ENCODE data around the gene UFC1. TPM values are rescaled to one million over a fixed set of nuclear protein-coding genes. Genes with fewer than 3 reads are reported as not detected.

Gene UFC1
- total and polyA plus RNA-seq, 4 donors: 99.6 to 149 (median 112) TPM

DNA sequence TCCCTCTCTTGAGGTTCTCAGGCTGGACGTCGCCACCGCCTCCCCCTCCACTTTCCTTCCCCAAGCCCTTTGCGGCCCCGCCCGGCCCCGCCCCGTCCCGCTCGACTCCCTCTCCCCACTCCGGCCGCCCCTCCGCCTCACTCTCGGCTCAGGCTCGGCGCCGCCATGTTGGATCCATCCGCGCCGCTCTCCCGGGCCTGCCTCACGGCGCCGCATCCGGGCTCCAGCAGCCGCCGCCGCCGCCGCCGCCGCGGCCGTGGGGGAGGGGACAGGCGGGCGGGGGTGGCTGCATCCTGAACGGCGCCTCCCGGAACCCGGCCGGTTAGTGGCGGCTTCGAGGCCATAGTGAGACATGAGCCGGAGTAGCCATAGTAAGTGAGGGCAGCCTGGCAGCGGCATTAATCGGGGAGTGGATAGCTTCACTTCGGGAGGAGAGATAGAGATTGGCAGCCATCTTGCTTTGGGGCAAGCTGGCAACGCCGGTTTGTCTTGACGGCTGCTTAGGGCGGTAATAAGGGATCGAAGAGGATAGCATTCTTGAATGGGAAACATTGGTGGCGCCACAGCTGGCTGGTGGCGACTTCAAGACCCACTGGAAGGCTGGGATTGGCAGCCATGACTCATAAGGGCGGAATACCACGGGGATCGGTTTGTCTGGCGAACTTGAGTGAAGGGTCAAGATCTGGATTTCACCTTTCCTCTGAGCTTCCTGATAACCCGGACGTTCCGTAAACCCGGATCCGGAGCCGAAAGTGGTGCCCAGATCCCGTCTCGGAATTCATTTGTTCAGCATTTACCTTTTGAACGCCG lies 21.2 kb upstream of the UFC1 start, which contains the start of gene DEDD:
DEDD (minus strand) TSS at position 258 of the 810 bp plus-strand sequence. CDS start 8,205 bp downstream, outside the sequence.
- peak; percentile 96 to 98 (median 98) for DNase-seq
- WGBS, 2 donors: 1% methylated on average over 59 to 68 of the region's 68 CpGs
- Histone ChIP-seq H3K36me3 (ENCODE audit: control insufficient read depth in 4 of 4, insufficient read depth in 4 of 4, low read length in 4 of 4) (peaks cover 8 to 22% (median 17%) of the 10 kb centered on the region in 4 donors), H3K4me3 (peak within 1 kb of the TSS; percentile 67), H3K27ac (ENCODE audit: low read depth in 1 of 2, low read length in 1 of 2) (peak within 1 kb of the TSS; percentile 93 to 99), H3K9ac (ENCODE audit: insufficient read depth in 1 of 2, low read length in 2 of 2) (peak within 1 kb of the TSS; percentile 67 to 99), H3K27me3 (ENCODE audit: control insufficient read depth in 3 of 3, insufficient read depth in 3 of 3, low read length in 2 of 3) (no peaks in the 10 kb centered on the region), H3K4me1 (ENCODE audit: control insufficient read depth in 5 of 5, insufficient read depth in 5 of 5, low read length in 5 of 5) (peaks cover 9 to 29% (median 19%) of the 10 kb centered on the region in 5 donors), H3K9me3 (ENCODE audit: control insufficient read depth in 4 of 4, insufficient read depth in 3 of 4, low read length in 3 of 4) (no peaks in the 10 kb centered on the region)
- ATAC-seq (ENCODE audit: insufficient read depth, low FRiP score): peak; percentile 93
- TF ChIP-seq, protein P1, sequence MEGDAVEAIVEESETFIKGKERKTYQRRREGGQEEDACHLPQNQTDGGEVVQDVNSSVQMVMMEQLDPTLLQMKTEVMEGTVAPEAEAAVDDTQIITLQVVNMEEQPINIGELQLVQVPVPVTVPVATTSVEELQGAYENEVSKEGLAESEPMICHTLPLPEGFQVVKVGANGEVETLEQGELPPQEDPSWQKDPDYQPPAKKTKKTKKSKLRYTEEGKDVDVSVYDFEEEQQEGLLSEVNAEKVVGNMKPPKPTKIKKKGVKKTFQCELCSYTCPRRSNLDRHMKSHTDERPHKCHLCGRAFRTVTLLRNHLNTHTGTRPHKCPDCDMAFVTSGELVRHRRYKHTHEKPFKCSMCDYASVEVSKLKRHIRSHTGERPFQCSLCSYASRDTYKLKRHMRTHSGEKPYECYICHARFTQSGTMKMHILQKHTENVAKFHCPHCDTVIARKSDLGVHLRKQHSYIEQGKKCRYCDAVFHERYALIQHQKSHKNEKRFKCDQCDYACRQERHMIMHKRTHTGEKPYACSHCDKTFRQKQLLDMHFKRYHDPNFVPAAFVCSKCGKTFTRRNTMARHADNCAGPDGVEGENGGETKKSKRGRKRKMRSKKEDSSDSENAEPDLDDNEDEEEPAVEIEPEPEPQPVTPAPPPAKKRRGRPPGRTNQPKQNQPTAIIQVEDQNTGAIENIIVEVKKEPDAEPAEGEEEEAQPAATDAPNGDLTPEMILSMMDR (IDR thresholded peaks at IDR 0.05; ENCODE audit: control extremely low read depth, extremely low read depth): no peak

GRCh38 chr1:161133220-161133740 lies 20.5 kb upstream of the UFC1 start:
- TF ChIP-seq, protein P1 (IDR thresholded peaks at IDR 0.05; ENCODE audit: control extremely low read depth, extremely low read depth): no peak
- no peaks in the 10 kb centered on the region for H3K9me3 ChIP-seq (ENCODE audit: control insufficient read depth in 4 of 4, insufficient read depth in 3 of 4, low read length in 3 of 4)
- H3K4me1 ChIP-seq (ENCODE audit: control insufficient read depth in 5 of 5, insufficient read depth in 5 of 5, low read length in 5 of 5): peaks cover 7 to 29% (median 19%) of the 10 kb centered on the region in 5 donors
- H3K27ac ChIP-seq (ENCODE audit: low read depth in 1 of 2, low read length in 1 of 2): peak overlapping the region; percentile 93 to 99
- peak overlapping the region; percentile 67 to 99 for H3K9ac ChIP-seq (ENCODE audit: insufficient read depth in 1 of 2, low read length in 2 of 2)
- H3K27me3 ChIP-seq (ENCODE audit: control insufficient read depth in 3 of 3, insufficient read depth in 3 of 3, low read length in 2 of 3): no peaks in the 10 kb centered on the region
- peak overlapping the region; percentile 67 for H3K4me3 ChIP-seq
- DNase-seq: no peak
- ATAC-seq (ENCODE audit: insufficient read depth, low FRiP score): no peak
- WGBS, 2 donors: 6 to 9% methylated on average over 11 of the region's 11 CpGs
- peaks cover 6 to 16% (median 12%) of the 10 kb centered on the region in 4 donors for H3K36me3 ChIP-seq (ENCODE audit: control insufficient read depth in 4 of 4, insufficient read depth in 4 of 4, low read length in 4 of 4)

GRCh38 chr1:161137881-161138280 lies 15.9 kb upstream of the UFC1 start:
- Histone ChIP-seq H3K4me1 (ENCODE audit: control insufficient read depth in 5 of 5, insufficient read depth in 5 of 5, low read length in 5 of 5) (peaks cover 0 to 7% (median 6%) of the 10 kb centered on the region in 5 donors), H3K4me3 (no peak overlapping the region), H3K27me3 (ENCODE audit: control insufficient read depth in 3 of 3, insufficient read depth in 3 of 3, low read length in 2 of 3) (no peaks in the 10 kb centered on the region), H3K36me3 (ENCODE audit: control insufficient read depth in 4 of 4, insufficient read depth in 4 of 4, low read length in 4 of 4) (peaks cover 0 to 3% (median 0%) of the 10 kb centered on the region in 4 donors), H3K9ac (ENCODE audit: insufficient read depth in 1 of 2, low read length in 2 of 2) (peak overlapping the region in 1 of 2 donors; percentile 42), H3K27ac (ENCODE audit: low read depth in 1 of 2, low read length in 1 of 2) (no peak overlapping the region), H3K9me3 (ENCODE audit: control insufficient read depth in 4 of 4, insufficient read depth in 3 of 4, low read length in 3 of 4) (no peaks in the 10 kb centered on the region)
- DNase-seq (no peak), ATAC-seq (ENCODE audit: insufficient read depth, low FRiP score) (no peak)
- 73 to 74% methylated on average over 3 of the region's 3 CpGs for WGBS, 2 donors
- TF ChIP-seq, protein P1 (IDR thresholded peaks at IDR 0.05; ENCODE audit: control extremely low read depth, extremely low read depth): no peak

Measured in lung (tissue), 12 donors.